NCI-H146 (cell line): ENCODE results near the gene TSPAN18.

Experiments used
- DNase-seq: peaks from one replicate; lab custom pipeline; 2025; lab: John Stamatoyannopoulos, UW

The TSPAN18 gene

GRCh38 chr11:44737245-44738085, 10.7 kb downstream of the TSPAN18 start:
- no peak for DNase-seq

GRCh38 chr11:44738791-44739190, 12.0 kb downstream of the TSPAN18 start:
- no peak for DNase-seq

- DNase-seq: no peak
Observed at GRCh38 chr11:44740967-44741366, 14.2 kb downstream of the TSPAN18 start.

GRCh38 chr11:44741976-44742375, 15.2 kb downstream of the TSPAN18 start:
- no peak for DNase-seq

- no peak for DNase-seq
Observed at GRCh38 chr11:44742508-44743246, 15.9 kb downstream of the TSPAN18 start.

- no peak for DNase-seq
Observed at GRCh38 chr11:44743326-44743725, 16.6 kb downstream of the TSPAN18 start.

GRCh38 chr11:44743959-44744557, 17.3 kb downstream of the TSPAN18 start:
- DNase-seq: no peak

GRCh38 chr11:44746894-44747293, 20.1 kb downstream of the TSPAN18 start:
- DNase-seq: no peak

GRCh38 chr11:44747316-44747715, 20.6 kb downstream of the TSPAN18 start:
- DNase-seq: no peak

GRCh38 chr11:44747836-44748235, 21.1 kb downstream of the TSPAN18 start:
- no peak for DNase-seq

- no peak for DNase-seq
Observed at GRCh38 chr11:44748606-44749005, 21.8 kb downstream of the TSPAN18 start.

- DNase-seq: no peak
Observed at GRCh38 chr11:44749189-44749588, 22.4 kb downstream of the TSPAN18 start.

- DNase-seq: no peak
Observed at GRCh38 chr11:44750551-44751465, 24.0 kb downstream of the TSPAN18 start.

- DNase-seq: no peak
Observed at GRCh38 chr11:44752300-44752699, 25.5 kb downstream of the TSPAN18 start.

- no peak for DNase-seq
Observed at GRCh38 chr11:44752713-44753112, 26.0 kb downstream of the TSPAN18 start.

GRCh38 chr11:44753961-44754645, 27.3 kb downstream of the TSPAN18 start:
- no peak for DNase-seq

GRCh38 chr11:44754876-44755555, 28.3 kb downstream of the TSPAN18 start:
- no peak for DNase-seq

GRCh38 chr11:44755556-44756523, 29.1 kb downstream of the TSPAN18 start:
- no peak for DNase-seq

- DNase-seq: no peak
Observed at GRCh38 chr11:44758983-44759382, 32.2 kb downstream of the TSPAN18 start.
